T-cell (primary cell): ENCODE data around the gene ZNF423. TPM values are rescaled to one million over a fixed set of nuclear protein-coding genes. Genes with fewer than 3 reads are reported as not detected.
A peak's percentile ranks its signal among the peaks of the same experiment; 100 is the strongest.

Source experiments
- ATAC-seq, 4 experiments: fragments of 200-7000 bp in 3 of 4; fragments of 150-1000 bp in 1 of 4; cut with Tn5 transposase; replicated peaks in 1 of 4; 1 replicate in 3 of 4; 2 replicates in 1 of 4; pipeline ENCODE4 v1.10.0; 2021; ENCODE audit warnings: moderate library complexity in 3 of 4, mild to moderate bottlenecking in 2 of 4, moderate number of reproducible peaks in 1 of 4
- CTCF ChIA-PET, 2 donors: fragments of 300-600 bp; sonication (Branson Sonifier 250); formaldehyde crosslinking; loops; one replicate each; lab custom pipeline; 2022; ENCODE audit warnings: antibody characterized with exemption in 2 of 2; lab: Charles Lee
- POLR2A ChIA-PET, 2 donors: fragments of 300-600 bp; sonication (Branson Sonifier 250); formaldehyde crosslinking; loops; one replicate each; lab custom pipeline; 2022; ENCODE audit warnings: antibody characterized with exemption in 2 of 2; lab: Charles Lee
- DNase-seq, 35 experiments: peaks; one replicate each; pipeline versions ENCODE4 v3.0.0 to v3.0.0-alpha.2; 2013 to 2023
- H3K27ac ChIP-seq: one replicate; pipeline ENCODE4 v1.5.1; 2013; ENCODE audit warnings: low read length
- H3K27me3 ChIP-seq, 2 experiments: replicated peaks in 1 of 2; 1 replicate in 1 of 2; 2 replicates in 1 of 2; pipeline versions ENCODE4 v1.6.1 to v1.7.0; 2013; ENCODE audit warnings: low read length in 1 of 2, mixed read lengths in 1 of 2; ENCODE audit not compliant: control insufficient read depth in 2 of 2, insufficient read depth in 2 of 2; ENCODE audit errors: extremely low read depth in 1 of 2
- H3K36me3 ChIP-seq, 2 donors: 1 replicate in 1 of 2; 2 replicates in 1 of 2; pipeline versions ENCODE4 v1.6.1 to v1.7.0; 2013; ENCODE audit warnings: low read length in 1 of 2; ENCODE audit not compliant: control insufficient read depth in 2 of 2, insufficient read depth in 1 of 2; ENCODE audit errors: extremely low read depth in 1 of 2
- H3K4me1 ChIP-seq, 2 experiments: 1 replicate in 1 of 2; 2 replicates in 1 of 2; pipeline versions ENCODE4 v1.6.1 to v1.7.0; 2013; ENCODE audit warnings: low read length in 2 of 2, mixed read lengths in 1 of 2; ENCODE audit not compliant: insufficient read depth in 2 of 2, control insufficient read depth in 1 of 2; ENCODE audit errors: extremely low read depth in 1 of 2
- H3K4me3 ChIP-seq, 2 donors: 1 replicate in 1 of 2; 2 replicates in 1 of 2; pipeline versions ENCODE4 v1.5.1 to v1.7.0; 2013; ENCODE audit warnings: mild to moderate bottlenecking in 2 of 2, low read length in 1 of 2, moderate library complexity in 1 of 2; ENCODE audit not compliant: control insufficient read depth in 1 of 2; ENCODE audit errors: extremely low read depth in 1 of 2
- H3K9me3 ChIP-seq: 2 replicates; pipeline ENCODE4 v1.7.0; 2013
- H3K27ac Mint-ChIP-seq, 2 donors: one replicate each; pipeline ENCODE4 v1.8.0; 2020 to 2021; ENCODE audit warnings: mild to moderate bottlenecking in 2 of 2, mixed read lengths in 2 of 2
- H3K27me3 Mint-ChIP-seq, 2 donors: one replicate each; pipeline ENCODE4 v1.8.0; 2021 to 2022; ENCODE audit warnings: mixed read lengths in 2 of 2
- H3K36me3 Mint-ChIP-seq: one replicate; pipeline ENCODE4 v1.8.0; 2021; ENCODE audit warnings: mixed read lengths
- H3K4me1 Mint-ChIP-seq, 3 donors: one replicate each; pipeline ENCODE4 v1.8.0; 2020 to 2022; ENCODE audit warnings: mixed read lengths in 3 of 3, mild to moderate bottlenecking in 1 of 3
- H3K4me3 Mint-ChIP-seq, 3 donors: one replicate each; pipeline ENCODE4 v1.8.0; 2020 to 2022; ENCODE audit warnings: mild to moderate bottlenecking in 3 of 3, mixed read lengths in 3 of 3, moderate library complexity in 3 of 3
- H3K9me3 Mint-ChIP-seq, 3 donors: one replicate each; pipeline ENCODE4 v1.8.0; 2020 to 2022; ENCODE audit warnings: mixed read lengths in 3 of 3
- WGBS: methylation state at CpG from one replicate; pipeline ENCODE4 v1.1.5; 2013; ENCODE audit warnings: missing lambda C conversion rate; ENCODE audit not compliant: insufficient coverage; 5-methylcytosine and 5-hydroxymethylcytosine counted together
- total RNA-seq, 35 experiments: library from RNA in 6 of 35; stranded (reverse) in 6 of 35; fragments of 120-200 nt in 1 of 35; gene quantifications; one replicate each; pipeline versions ENCODE4 v1.2.1 to v1.2.4 and lab custom pipeline; 2013 to 2026

Gene ZNF423
- total RNA-seq, 5 donors from 2014 or later (not counting 1 experiment from before 2014, with no cell fraction given), result 0.07 to 0.12 TPM; not detected in 3

DNA sequence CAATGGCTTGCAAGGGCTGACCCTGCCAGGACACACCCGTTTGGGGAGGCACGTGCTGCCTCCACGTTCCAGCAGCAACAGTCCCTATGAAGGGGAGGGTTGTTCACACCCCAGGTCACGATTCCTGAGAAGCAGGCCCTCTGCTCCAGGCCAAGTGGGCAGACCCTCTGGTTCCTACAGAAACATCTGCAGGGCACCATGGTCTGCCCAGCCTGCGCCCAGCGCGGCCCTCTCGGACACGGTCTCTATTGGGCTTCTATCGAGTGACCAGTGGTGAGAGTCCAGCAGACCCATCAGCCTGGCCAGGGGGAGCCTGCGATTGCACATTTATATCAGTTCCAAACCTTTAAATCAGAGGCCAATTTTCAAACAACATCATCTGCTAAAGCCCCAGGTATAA, 128.3 kb downstream of the ZNF423 start:
- Mint-ChIP-seq H3K36me3 (no peaks in the 10 kb centered on the region), H3K27ac (peak overlapping the region in 1 of 2 donors; percentile 27), H3K4me1 (no peaks in the 10 kb centered on the region), H3K27me3 (no peaks in the 10 kb centered on the region), H3K4me3 (no peak overlapping the region), H3K9me3 (peaks cover 0 to 6% (median 2%) of the 10 kb centered on the region in 3 donors)
- WGBS, result 95% methylated on average over 11 of the region's 11 CpGs
- Histone ChIP-seq H3K27me3 (peaks cover 0 to 9% of the 10 kb centered on the region in 2 experiments), H3K36me3 (no peaks in the 10 kb centered on the region), H3K27ac (no peak overlapping the region), H3K4me3 (no peak overlapping the region), H3K9me3 (no peaks in the 10 kb centered on the region), H3K4me1 (no peaks in the 10 kb centered on the region)
- ATAC-seq, result no peak
- CTCF ChIA-PET, result no interaction called here
- no peak for DNase-seq
- POLR2A ChIA-PET, result no interaction called here

DNA sequence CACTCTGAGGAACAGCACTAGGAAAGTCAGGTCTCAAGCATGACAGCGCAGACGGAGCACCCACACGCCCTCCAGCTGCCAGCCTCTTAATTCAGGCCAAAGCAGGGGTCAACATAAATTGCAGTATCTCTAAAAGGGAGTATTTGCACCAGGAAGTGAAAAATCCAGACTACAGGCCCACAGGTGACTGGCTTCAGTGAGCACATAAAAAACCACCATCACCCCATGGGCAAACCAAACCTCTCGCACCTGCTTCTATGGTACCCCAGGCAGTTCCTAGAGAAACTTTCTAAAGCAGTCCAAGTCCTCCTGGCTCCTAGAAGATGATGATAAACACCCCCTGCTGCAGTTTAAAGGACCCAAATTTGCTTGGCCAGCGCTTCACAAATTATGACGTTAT, 129.8 kb downstream of the ZNF423 start:
- H3K4me1 ChIP-seq, result no peaks in the 10 kb centered on the region
- no peak overlapping the region for H3K4me3 ChIP-seq
- ChIA-PET POLR2A (no interaction called here), CTCF (no interaction called here)
- WGBS, result 59% methylated on average over 3 of the region's 6 CpGs
- Mint-ChIP-seq H3K27ac (no peak overlapping the region), H3K4me1 (no peaks in the 10 kb centered on the region), H3K27me3 (no peaks in the 10 kb centered on the region), H3K4me3 (no peak overlapping the region), H3K36me3 (no peaks in the 10 kb centered on the region), H3K9me3 (peaks cover 0 to 6% (median 2%) of the 10 kb centered on the region in 3 donors)
- no peaks in the 10 kb centered on the region for H3K9me3 ChIP-seq
- ATAC-seq (no peak), DNase-seq (no peak)
- H3K27me3 ChIP-seq, result peaks cover 0 to 7% of the 10 kb centered on the region in 2 experiments
- no peak overlapping the region for H3K27ac ChIP-seq
- no peaks in the 10 kb centered on the region for H3K36me3 ChIP-seq

DNA sequence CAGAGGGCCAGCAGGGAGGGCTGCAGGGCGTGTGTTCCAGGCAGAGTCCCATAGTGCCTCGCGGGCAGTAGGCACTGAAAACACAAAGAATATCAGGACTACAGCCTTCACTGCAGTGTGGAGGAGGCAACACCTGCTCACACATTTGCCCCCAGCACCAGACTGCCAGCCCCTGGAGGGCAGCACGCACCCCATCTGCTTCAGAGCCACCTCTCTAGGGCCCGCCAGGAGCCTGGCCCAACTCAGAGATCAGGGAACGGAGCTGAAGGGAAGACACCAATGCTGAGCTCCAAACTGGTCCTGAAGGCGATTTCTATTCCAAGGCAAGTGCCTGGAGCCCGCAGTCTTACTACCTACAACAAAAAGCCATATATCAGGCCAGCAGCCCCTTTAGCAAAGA, 130.3 kb downstream of the ZNF423 start:
- CTCF ChIA-PET, result no interaction called here
- WGBS, result 84% methylated on average over 7 of the region's 8 CpGs

DNA sequence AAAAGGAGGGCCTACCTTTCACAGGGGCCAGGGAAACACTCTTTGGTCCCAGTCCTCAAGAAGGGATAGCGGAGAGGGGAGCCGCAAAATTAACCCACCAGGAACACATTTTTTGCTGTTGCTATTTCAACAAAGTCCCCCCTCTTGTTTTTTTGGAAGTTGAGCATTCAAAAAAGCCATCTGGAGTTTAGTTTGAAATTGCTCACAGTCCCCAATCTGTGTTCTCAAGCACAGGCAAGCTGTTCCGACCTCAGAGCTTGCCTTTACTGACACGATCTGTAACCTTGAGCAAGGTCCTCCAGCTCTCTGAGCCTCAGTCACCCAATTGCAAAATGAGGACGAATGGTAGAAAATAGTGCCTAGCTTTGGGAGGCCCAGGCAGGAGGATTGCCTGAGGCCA, 131.1 kb downstream of the ZNF423 start:
- H3K4me3 ChIP-seq, result no peak overlapping the region
- H3K27ac ChIP-seq, result no peak overlapping the region
- Mint-ChIP-seq H3K4me3 (no peak overlapping the region), H3K27me3 (no peaks in the 10 kb centered on the region), H3K9me3 (peaks cover 0 to 3% (median 0%) of the 10 kb centered on the region in 3 donors), H3K4me1 (no peaks in the 10 kb centered on the region), H3K36me3 (no peaks in the 10 kb centered on the region), H3K27ac (no peak overlapping the region)
- peaks cover 0 to 7% of the 10 kb centered on the region in 2 experiments for H3K27me3 ChIP-seq
- no peak for DNase-seq
- no peak for ATAC-seq
- ChIA-PET POLR2A (no interaction called here), CTCF (no interaction called here)
- H3K4me1 ChIP-seq, result no peaks in the 10 kb centered on the region
- no peaks in the 10 kb centered on the region for H3K9me3 ChIP-seq
- no peaks in the 10 kb centered on the region for H3K36me3 ChIP-seq
- 49% methylated on average over 2 of the region's 5 CpGs for WGBS

More for the DNA sequence above, 130.3 kb downstream of the ZNF423 start:
- Mint-ChIP-seq H3K27me3 (no peaks in the 10 kb centered on the region), H3K36me3 (no peaks in the 10 kb centered on the region), H3K4me1 (no peaks in the 10 kb centered on the region), H3K9me3 (peaks cover 0 to 6% (median under 1%) of the 10 kb centered on the region in 3 donors), H3K27ac (no peak overlapping the region), H3K4me3 (no peak overlapping the region)
- H3K9me3 ChIP-seq, result no peaks in the 10 kb centered on the region
- H3K27ac ChIP-seq, result no peak overlapping the region
- H3K4me3 ChIP-seq, result no peak overlapping the region
- DNase-seq, result no peak
- POLR2A ChIA-PET, result no interaction called here
- H3K27me3 ChIP-seq, result peaks cover 0 to 7% of the 10 kb centered on the region in 2 experiments
- ATAC-seq, result no peak
- H3K36me3 ChIP-seq, result no peaks in the 10 kb centered on the region
- no peaks in the 10 kb centered on the region for H3K4me1 ChIP-seq

DNA sequence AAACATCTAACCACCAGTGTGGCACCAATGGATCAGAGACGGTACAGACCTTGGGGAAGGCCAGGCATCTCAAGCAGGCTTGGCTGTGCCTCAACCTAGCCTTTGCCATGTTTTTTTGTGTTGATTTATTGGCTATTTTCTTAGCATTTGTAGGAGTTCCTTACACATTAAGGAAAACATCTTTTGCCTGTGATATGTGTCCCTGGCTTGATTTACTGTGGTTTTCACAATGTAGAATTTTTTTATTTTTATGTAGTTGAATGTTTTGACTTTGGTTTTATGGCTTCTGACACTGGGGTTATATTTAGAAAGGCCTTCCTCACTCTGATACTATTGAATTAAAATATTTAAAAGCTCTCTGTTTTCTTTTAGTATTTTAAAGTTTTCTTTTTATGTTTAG, 132.6 kb downstream of the ZNF423 start:
- no peaks in the 10 kb centered on the region for H3K36me3 Mint-ChIP-seq
- peaks cover 0 to 5% of the 10 kb centered on the region in 2 experiments for H3K27me3 ChIP-seq
- H3K27ac ChIP-seq, result no peak overlapping the region
- H3K27me3 Mint-ChIP-seq, result no peaks in the 10 kb centered on the region
- POLR2A ChIA-PET, result no interaction called here
- H3K4me3 Mint-ChIP-seq, result no peak overlapping the region
- CTCF ChIA-PET, result no interaction called here
- no peak for DNase-seq
- no peaks in the 10 kb centered on the region for H3K36me3 ChIP-seq
- ATAC-seq, result no peak
- no peaks in the 10 kb centered on the region for H3K4me1 Mint-ChIP-seq
- no peak overlapping the region for H3K4me3 ChIP-seq
- H3K9me3 Mint-ChIP-seq, result no peaks in the 10 kb centered on the region
- no peak overlapping the region for H3K27ac Mint-ChIP-seq
- WGBS, result no CpG with 5 or more reads among the region's 1 CpG
- H3K9me3 ChIP-seq, result no peaks in the 10 kb centered on the region
- H3K4me1 ChIP-seq, result no peaks in the 10 kb centered on the region

DNA sequence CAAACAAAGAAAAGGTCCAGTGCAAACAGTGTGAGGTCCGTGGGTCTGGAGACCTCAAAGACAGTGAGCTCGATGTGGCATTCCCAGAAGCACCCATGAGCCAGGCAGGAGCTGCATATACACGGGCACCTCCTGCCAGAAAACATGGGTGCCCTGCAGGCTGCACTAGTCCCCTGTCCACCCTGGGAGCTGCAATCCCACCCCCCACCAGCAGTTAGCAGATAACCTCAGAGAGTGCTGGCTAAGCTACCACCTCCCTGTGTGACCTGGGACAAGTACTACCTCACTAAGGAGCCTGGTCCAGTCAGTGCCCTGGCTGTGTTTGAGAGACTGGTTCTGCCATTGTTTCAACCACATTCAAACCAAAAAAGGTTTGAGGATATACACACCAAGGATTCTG, 135.7 kb downstream of the ZNF423 start:
- 63% methylated on average over 2 of the region's 3 CpGs for WGBS
- no peaks in the 10 kb centered on the region for H3K36me3 Mint-ChIP-seq
- DNase-seq (no peak), ATAC-seq (no peak)
- H3K27ac Mint-ChIP-seq, result no peak overlapping the region
- no peaks in the 10 kb centered on the region for H3K9me3 Mint-ChIP-seq
- H3K9me3 ChIP-seq, result no peaks in the 10 kb centered on the region
- H3K4me1 Mint-ChIP-seq, result no peaks in the 10 kb centered on the region
- ChIA-PET CTCF (no interaction called here), POLR2A (no interaction called here)
- H3K36me3 ChIP-seq, result no peaks in the 10 kb centered on the region
- H3K4me3 ChIP-seq, result no peak overlapping the region
- H3K4me3 Mint-ChIP-seq, result no peak overlapping the region
- no peaks in the 10 kb centered on the region for H3K27me3 Mint-ChIP-seq
- H3K4me1 ChIP-seq, result no peaks in the 10 kb centered on the region
- H3K27ac ChIP-seq, result no peak overlapping the region
- H3K27me3 ChIP-seq, result peaks cover 0 to 3% of the 10 kb centered on the region in 2 experiments

DNA sequence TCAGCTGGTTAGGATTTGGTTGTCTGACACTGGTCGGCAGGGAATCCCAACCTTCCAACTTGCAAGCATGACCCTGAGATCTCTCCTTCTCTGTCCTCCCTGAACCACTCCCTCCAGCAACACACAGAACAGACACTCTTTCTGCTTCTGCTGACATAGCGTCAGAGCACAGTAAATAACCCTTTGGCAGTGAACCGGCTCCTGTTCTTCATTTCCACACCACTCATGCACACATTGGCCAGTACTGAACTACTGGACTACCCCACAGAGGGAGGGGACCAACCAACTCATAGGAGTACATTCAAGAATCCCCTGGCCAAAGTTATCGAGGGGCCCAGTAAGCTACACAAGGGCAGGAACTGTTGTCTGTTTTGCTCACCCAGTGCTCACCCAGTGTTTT, 138.2 kb downstream of the ZNF423 start:
- Histone ChIP-seq H3K36me3 (no peaks in the 10 kb centered on the region), H3K9me3 (no peaks in the 10 kb centered on the region), H3K27me3 (peaks cover 0 to 2% of the 10 kb centered on the region in 2 experiments), H3K4me1 (no peaks in the 10 kb centered on the region), H3K4me3 (no peak overlapping the region), H3K27ac (no peak overlapping the region)
- H3K36me3 Mint-ChIP-seq, result no peaks in the 10 kb centered on the region
- H3K27ac Mint-ChIP-seq, result no peak overlapping the region
- ATAC-seq (no peak), DNase-seq (no peak)
- H3K27me3 Mint-ChIP-seq, result no peaks in the 10 kb centered on the region
- ChIA-PET CTCF (no interaction called here), POLR2A (no interaction called here)
- H3K9me3 Mint-ChIP-seq, result no peaks in the 10 kb centered on the region
- 81% methylated on average over 3 of the region's 4 CpGs for WGBS
- H3K4me1 Mint-ChIP-seq, result no peaks in the 10 kb centered on the region
- H3K4me3 Mint-ChIP-seq, result no peak overlapping the region
